Mesothelial cell of epicardium (in vitro differentiated cells): ENCODE data around the gene ANKRD27. TPM values are rescaled to one million over a fixed set of nuclear protein-coding genes. Genes with fewer than 3 reads are reported as not detected.
"Not testable (repeated sequence)": the region's sequence is repeated elsewhere in the genome, so short reads cannot be mapped to it uniquely, and the experiment has no call there.

ENCODE experiments used
- DNase-seq, 2 experiments: peaks; one replicate each; pipeline ENCODE4 v3.0.0; 2021; ENCODE audit warnings: low spot score in 2 of 2; ENCODE audit not compliant: unreplicated experiment in 2 of 2
- H3K27ac Mint-ChIP-seq: 2 replicates; pipeline ENCODE4 v1.8.0; 2021; ENCODE audit warnings: mixed read lengths
- H3K27me3 Mint-ChIP-seq: 2 replicates; pipeline ENCODE4 v1.8.0; 2021; ENCODE audit warnings: low read depth, mixed read lengths
- H3K36me3 Mint-ChIP-seq: 2 replicates; pipeline ENCODE4 v1.8.0; 2021; ENCODE audit warnings: mixed read lengths
- H3K4me1 Mint-ChIP-seq: 2 replicates; pipeline ENCODE4 v1.8.0; 2021; ENCODE audit warnings: mixed read lengths
- H3K4me3 Mint-ChIP-seq: 2 replicates; pipeline ENCODE4 v1.8.0; 2021; ENCODE audit warnings: mild to moderate bottlenecking, moderate library complexity, mixed read lengths
- H3K9me3 Mint-ChIP-seq: 2 replicates; pipeline ENCODE4 v1.8.0; 2021; ENCODE audit warnings: mixed read lengths
- CTCF ChIP-seq: fragments of 200-600 bp; sonication (generic); IDR thresholded peaks from one replicate; pipeline ENCODE4 v1.5.0; 2021; ENCODE audit warnings: antibody characterized with exemption; ENCODE audit not compliant: unreplicated experiment
- total RNA-seq: library from RNA; stranded (reverse); gene quantifications from 3 replicates; pipeline ENCODE4 v1.2.1, GENCODE V29; 2021

Gene ANKRD27
- total RNA-seq, 1 donor from 2014 or later: 31.8 TPM

GRCh38 chr19:32599736-32600157 lies 75.2 kb downstream of the ANKRD27 start:
- TF ChIP-seq CTCF: peak; percentile 98
- no peak overlapping the region for H3K4me3 Mint-ChIP-seq
- H3K4me1 Mint-ChIP-seq: no peaks in the 10 kb centered on the region
- H3K27ac Mint-ChIP-seq: no peak overlapping the region
- H3K27me3 Mint-ChIP-seq: no peaks in the 10 kb centered on the region
- no peaks in the 10 kb centered on the region for H3K9me3 Mint-ChIP-seq
- H3K36me3 Mint-ChIP-seq: peaks cover 46% of the 10 kb centered on the region
- no peak for DNase-seq

- H3K4me3 Mint-ChIP-seq: no peak overlapping the region
- DNase-seq: no peak
- no peaks in the 10 kb centered on the region for H3K9me3 Mint-ChIP-seq
- H3K27me3 Mint-ChIP-seq: no peaks in the 10 kb centered on the region
- peaks cover 48% of the 10 kb centered on the region for H3K36me3 Mint-ChIP-seq
- no peak overlapping the region for H3K27ac Mint-ChIP-seq
- H3K4me1 Mint-ChIP-seq: no peaks in the 10 kb centered on the region
- TF ChIP-seq CTCF: no peak
These were observed 75.7 kb downstream of the ANKRD27 start for GRCh38 chr19:32599258-32599657.

GRCh38 chr19:32598022-32598421 lies 77.0 kb downstream of the ANKRD27 start:
- H3K36me3 Mint-ChIP-seq: peaks cover 53% of the 10 kb centered on the region
- no peak overlapping the region for H3K27ac Mint-ChIP-seq
- H3K9me3 Mint-ChIP-seq: no peaks in the 10 kb centered on the region
- no peak for TF ChIP-seq CTCF
- no peaks in the 10 kb centered on the region for H3K4me1 Mint-ChIP-seq
- no peak for DNase-seq
- H3K27me3 Mint-ChIP-seq: no peaks in the 10 kb centered on the region
- no peak overlapping the region for H3K4me3 Mint-ChIP-seq

- Mint-ChIP-seq H3K36me3 (peaks cover 55% of the 10 kb centered on the region), H3K9me3 (peaks cover 9% of the 10 kb centered on the region), H3K4me1 (no peaks in the 10 kb centered on the region), H3K27me3 (no peaks in the 10 kb centered on the region), H3K27ac (no peak overlapping the region), H3K4me3 (no peak overlapping the region)
- no peak for TF ChIP-seq CTCF
- no peak for DNase-seq
These were observed 79.5 kb downstream of the ANKRD27 start for GRCh38 chr19:32595491-32595890.

GRCh38 chr19:32594021-32594420 lies 81.0 kb downstream of the ANKRD27 start:
- H3K9me3 Mint-ChIP-seq: peaks cover 9% of the 10 kb centered on the region
- TF ChIP-seq CTCF: no peak
- no peaks in the 10 kb centered on the region for H3K4me1 Mint-ChIP-seq
- H3K27ac Mint-ChIP-seq: no peak overlapping the region
- no peak overlapping the region for H3K4me3 Mint-ChIP-seq
- no peak for DNase-seq
- no peaks in the 10 kb centered on the region for H3K27me3 Mint-ChIP-seq
- peaks cover 53% of the 10 kb centered on the region for H3K36me3 Mint-ChIP-seq

GRCh38 chr19:32587747-32588504 lies 87.1 kb downstream of the ANKRD27 start:
- H3K4me1 Mint-ChIP-seq, H3K4me3 Mint-ChIP-seq: not testable (repeated sequence)

More at GRCh38 chr19:32587747-32588504, 87.1 kb downstream of the ANKRD27 start:
- not testable (repeated sequence) for H3K27ac Mint-ChIP-seq, H3K27me3 Mint-ChIP-seq, DNase-seq, H3K9me3 Mint-ChIP-seq
- H3K36me3 Mint-ChIP-seq: peaks cover 52% of the 10 kb centered on the region
